ENCODE results near the gene IFI44. TPM values are rescaled to one million over a fixed set of nuclear protein-coding genes. Genes with fewer than 3 reads are reported as not detected.

The IFI44 gene
- total and polyA plus RNA-seq, 4 donors, result 37.5 to 49.1 (median 38.9) TPM

GRCh38 chr1:78667939-78668338 lies 18.3 kb downstream of the IFI44 start:
- Histone ChIP-seq H3K27me3 (ENCODE audit: control insufficient read depth in 3 of 3, insufficient read depth in 3 of 3, low read length in 2 of 3) (no peaks in the 10 kb centered on the region), H3K4me1 (ENCODE audit: control insufficient read depth in 5 of 5, insufficient read depth in 5 of 5, low read length in 5 of 5) (no peaks in the 10 kb centered on the region), H3K9ac (ENCODE audit: insufficient read depth in 1 of 2, low read length in 2 of 2) (no peak overlapping the region), H3K4me3 (no peak overlapping the region), H3K27ac (ENCODE audit: low read depth in 1 of 2, low read length in 1 of 2) (no peak overlapping the region), H3K9me3 (ENCODE audit: control insufficient read depth in 4 of 4, insufficient read depth in 3 of 4, low read length in 3 of 4) (no peaks in the 10 kb centered on the region), H3K36me3 (ENCODE audit: control insufficient read depth in 4 of 4, insufficient read depth in 4 of 4, low read length in 4 of 4) (peaks cover 0 to 7% (median 0%) of the 10 kb centered on the region in 4 donors)
- no peak for TF ChIP-seq CTCF (IDR thresholded peaks at IDR 0.05; ENCODE audit: control extremely low read depth, extremely low read depth)
- ATAC-seq (ENCODE audit: insufficient read depth, low FRiP score), result no peak
- WGBS, 2 donors, result 97 to 100% methylated on average over 1 of the region's 1 CpG
- no peak for DNase-seq

GRCh38 chr1:78668427-78668826 lies 18.8 kb downstream of the IFI44 start:
- Histone ChIP-seq H3K36me3 (ENCODE audit: control insufficient read depth in 4 of 4, insufficient read depth in 4 of 4, low read length in 4 of 4) (peaks cover 0 to 4% (median 0%) of the 10 kb centered on the region in 4 donors), H3K4me1 (ENCODE audit: control insufficient read depth in 5 of 5, insufficient read depth in 5 of 5, low read length in 5 of 5) (no peaks in the 10 kb centered on the region), H3K9me3 (ENCODE audit: control insufficient read depth in 4 of 4, insufficient read depth in 3 of 4, low read length in 3 of 4) (no peaks in the 10 kb centered on the region), H3K9ac (ENCODE audit: insufficient read depth in 1 of 2, low read length in 2 of 2) (no peak overlapping the region), H3K27ac (ENCODE audit: low read depth in 1 of 2, low read length in 1 of 2) (no peak overlapping the region), H3K27me3 (ENCODE audit: control insufficient read depth in 3 of 3, insufficient read depth in 3 of 3, low read length in 2 of 3) (no peaks in the 10 kb centered on the region), H3K4me3 (no peak overlapping the region)
- TF ChIP-seq CTCF (IDR thresholded peaks at IDR 0.05; ENCODE audit: control extremely low read depth, extremely low read depth), result no peak
- no peak for ATAC-seq (ENCODE audit: insufficient read depth, low FRiP score)
- DNase-seq, result no peak

GRCh38 chr1:78672428-78672827 lies 22.8 kb downstream of the IFI44 start:
- no peak overlapping the region for H3K27ac ChIP-seq (ENCODE audit: low read depth in 1 of 2, low read length in 1 of 2)
- H3K4me1 ChIP-seq (ENCODE audit: control insufficient read depth in 5 of 5, insufficient read depth in 5 of 5, low read length in 5 of 5), result no peaks in the 10 kb centered on the region
- WGBS, 2 donors, result 100% methylated on average over 1 of the region's 1 CpG
- TF ChIP-seq CTCF (IDR thresholded peaks at IDR 0.05; ENCODE audit: control extremely low read depth, extremely low read depth), result no peak
- no peak for ATAC-seq (ENCODE audit: insufficient read depth, low FRiP score)
- no peak for DNase-seq
- peaks cover 0 to 4% (median 0%) of the 10 kb centered on the region in 4 donors for H3K36me3 ChIP-seq (ENCODE audit: control insufficient read depth in 4 of 4, insufficient read depth in 4 of 4, low read length in 4 of 4)
- no peak overlapping the region for H3K4me3 ChIP-seq
- no peaks in the 10 kb centered on the region for H3K9me3 ChIP-seq (ENCODE audit: control insufficient read depth in 4 of 4, insufficient read depth in 3 of 4, low read length in 3 of 4)
- H3K9ac ChIP-seq (ENCODE audit: insufficient read depth in 1 of 2, low read length in 2 of 2), result no peak overlapping the region
- no peaks in the 10 kb centered on the region for H3K27me3 ChIP-seq (ENCODE audit: control insufficient read depth in 3 of 3, insufficient read depth in 3 of 3, low read length in 2 of 3)

- ATAC-seq (ENCODE audit: insufficient read depth, low FRiP score), result no peak
Observed at GRCh38 chr1:78673120-78673519, 23.5 kb downstream of the IFI44 start.

More at GRCh38 chr1:78673120-78673519, 23.5 kb downstream of the IFI44 start:
- H3K9me3 ChIP-seq (ENCODE audit: control insufficient read depth in 4 of 4, insufficient read depth in 3 of 4, low read length in 3 of 4), result no peaks in the 10 kb centered on the region
- H3K36me3 ChIP-seq (ENCODE audit: control insufficient read depth in 4 of 4, insufficient read depth in 4 of 4, low read length in 4 of 4), result peaks cover 0 to 4% (median 0%) of the 10 kb centered on the region in 4 donors
- H3K27me3 ChIP-seq (ENCODE audit: control insufficient read depth in 3 of 3, insufficient read depth in 3 of 3, low read length in 2 of 3), result no peaks in the 10 kb centered on the region
- no peak overlapping the region for H3K4me3 ChIP-seq
- no peak overlapping the region for H3K27ac ChIP-seq (ENCODE audit: low read depth in 1 of 2, low read length in 1 of 2)
- TF ChIP-seq CTCF (IDR thresholded peaks at IDR 0.05; ENCODE audit: control extremely low read depth, extremely low read depth), result no peak
- no peak for DNase-seq
- H3K9ac ChIP-seq (ENCODE audit: insufficient read depth in 1 of 2, low read length in 2 of 2), result no peak overlapping the region
- H3K4me1 ChIP-seq (ENCODE audit: control insufficient read depth in 5 of 5, insufficient read depth in 5 of 5, low read length in 5 of 5), result no peaks in the 10 kb centered on the region
- WGBS, 2 donors, result 86 to 93% methylated on average over 5 of the region's 5 CpGs

Data from lung (tissue), 12 donors.